ENCODE data around the gene DDX21. TPM values are rescaled to one million over a fixed set of nuclear protein-coding genes. Genes with fewer than 3 reads are reported as not detected.

The DDX21 gene
- total and polyA plus RNA-seq, 9 of the 15 experiments (the other 6 are each of a cell fraction or from before 2014, with no cell fraction given), result 143 to 365 (median 281) TPM

DNA sequence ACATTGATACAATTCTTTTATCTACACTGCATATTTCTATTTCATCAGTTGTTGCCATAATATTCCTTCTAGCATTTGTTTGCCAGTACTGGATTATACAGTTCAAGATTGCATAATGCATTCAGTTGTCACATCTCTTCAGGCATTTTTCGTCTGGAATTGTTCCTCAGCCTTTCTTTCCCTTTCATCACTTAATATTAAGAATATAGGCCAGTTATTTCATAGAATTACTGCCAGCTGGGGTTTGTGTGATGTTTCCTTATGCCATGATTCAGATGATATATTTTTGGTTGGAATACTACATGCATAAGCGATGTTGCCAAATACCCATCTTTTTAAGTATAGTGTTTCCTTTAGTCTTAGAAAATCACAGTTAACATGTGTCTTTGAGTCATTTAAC lies 53.4 kb downstream of the DDX21 start:
- in situ Hi-C loops (cut with MboI), result no loop called here
- WGBS (ENCODE audit: insufficient coverage, low coverage, missing lambda C conversion rate), result 55% methylated on average over 2 of the region's 2 CpGs
- H3K9me3 ChIP-seq (replicated peaks; ENCODE audit: control insufficient read depth, insufficient read depth, low read depth, low read length), result no peaks in the 10 kb centered on the region
- BruUV-seq (replicated peaks), result no TSS peak
- no peaks in the 10 kb centered on the region for H4K20me1 ChIP-seq (replicated peaks; ENCODE audit: control insufficient read depth, insufficient read depth, low read length)
- no peaks in the 10 kb centered on the region for H3K79me2 ChIP-seq (ENCODE audit: control insufficient read depth, insufficient read depth, low read length)
- ChIA-PET POLR2A (interaction anchor here (0.6 kb wide), 1 partner anchor 8 kb away, joined by 3 read pairs; no protein-coding TSS in a partner anchor), CTCF (ENCODE audit: low intra/inter-chr PET ratio) (no interaction called here)
- H2AFZ ChIP-seq (ENCODE audit: low read depth, low read length), result no peak overlapping the region
- ATAC-seq, result no peak
- no peak overlapping the region for H3K9ac ChIP-seq (ENCODE audit: insufficient read depth in 1 of 2, low read depth in 2 of 2, low read length in 2 of 2)
- H3K4me2 ChIP-seq (ENCODE audit: insufficient read depth, low read length), result no peak overlapping the region
- no peaks in the 10 kb centered on the region for H3K9me1 ChIP-seq (ENCODE audit: control insufficient read depth, insufficient read depth, low read length)
- TF ChIP-seq NFIC (IDR thresholded peaks at IDR 0.05), result no peak
- TF ChIP-seq CEBPG (CRISPR knock-in tag; IDR thresholded peaks at IDR 0.05), result no peak
- TF ChIP-seq CEBPG (tag; conservative IDR thresholded peaks at IDR 0.05 in 1 of 2, IDR thresholded peaks at IDR 0.05 in 1 of 2), result peak in 1 of 2 experiments; percentile 10; a peak in 1 of 4 replicates
- peak; percentile 54 for TF ChIP-seq CEBPB (tag; IDR thresholded peaks at IDR 0.05)
- no peak for DNase-seq (ENCODE audit: extremely low read depth in 1 of 4, low spot score in 3 of 4)
- H3K4me3 ChIP-seq, result no peak overlapping the region
- H3K36me3 ChIP-seq (ENCODE audit: control insufficient read depth, insufficient read depth, low read length), result peaks cover 51% of the 10 kb centered on the region
- no peaks in the 10 kb centered on the region for H3K4me1 ChIP-seq (replicated peaks in 1 of 2; ENCODE audit: control insufficient read depth in 2 of 2, insufficient read depth in 2 of 2, low read length in 2 of 2)
- intact Hi-C loops (cut with micrococcal nuclease), result loop anchor here (5.0 kb wide), 2 partner anchors 383 to 403 kb away; no protein-coding TSS in a partner anchor
- no peak overlapping the region for H3K27ac ChIP-seq (ENCODE audit: extremely low read depth, low read depth, low read length)
- no peak for FAIRE-seq
- H3K27me3 ChIP-seq (ENCODE audit: control insufficient read depth in 2 of 2, insufficient read depth in 2 of 2, low read length in 2 of 2), result no peaks in the 10 kb centered on the region

DNA sequence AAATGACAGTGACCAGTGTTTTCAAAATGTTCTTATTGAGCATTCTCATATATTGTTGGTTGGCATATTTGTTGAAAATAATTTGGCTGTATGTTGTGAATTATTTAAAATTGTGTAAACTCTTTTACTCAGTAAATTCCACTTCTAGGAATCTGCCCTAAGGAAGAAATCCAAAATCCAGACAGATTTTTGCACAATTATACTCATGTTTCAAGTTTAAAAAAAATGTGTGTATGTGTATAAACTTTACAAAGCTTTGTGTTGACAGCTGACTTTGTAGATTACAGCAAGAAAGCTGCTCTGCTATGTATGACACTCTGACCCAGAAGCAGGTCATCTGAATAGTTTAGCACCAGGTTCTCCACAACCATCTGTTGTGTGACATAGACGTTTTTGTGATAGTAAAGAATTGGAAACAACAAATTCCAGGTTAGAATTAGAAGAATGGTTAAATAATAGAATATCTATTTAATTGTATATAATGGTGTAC lies 54.2 kb downstream of the DDX21 start:
- H2AFZ ChIP-seq (ENCODE audit: low read depth, low read length), result no peak overlapping the region
- WGBS (ENCODE audit: insufficient coverage, low coverage, missing lambda C conversion rate), result 0% methylated on average over 1 of the region's 1 CpG
- no peaks in the 10 kb centered on the region for H4K20me1 ChIP-seq (replicated peaks; ENCODE audit: control insufficient read depth, insufficient read depth, low read length)
- ChIA-PET CTCF (ENCODE audit: low intra/inter-chr PET ratio) (no interaction called here), POLR2A (interaction anchor here (0.7 to 1.4 kb wide), 2 partner anchors 10 to 23 kb away, joined by 3 to 5 read pairs; no protein-coding TSS in a partner anchor)
- no TSS peak for BruUV-seq (replicated peaks)
- no peak for ATAC-seq
- peaks cover 48% of the 10 kb centered on the region for H3K36me3 ChIP-seq (ENCODE audit: control insufficient read depth, insufficient read depth, low read length)
- in situ Hi-C loops (cut with MboI) (no loop called here), intact Hi-C loops (cut with micrococcal nuclease) (no loop called here)
- H3K4me1 ChIP-seq (replicated peaks in 1 of 2; ENCODE audit: control insufficient read depth in 2 of 2, insufficient read depth in 2 of 2, low read length in 2 of 2), result no peaks in the 10 kb centered on the region
- no peaks in the 10 kb centered on the region for H3K9me1 ChIP-seq (ENCODE audit: control insufficient read depth, insufficient read depth, low read length)
- no peak overlapping the region for H3K4me2 ChIP-seq (ENCODE audit: insufficient read depth, low read length)
- no peak for DNase-seq (ENCODE audit: extremely low read depth in 1 of 4, low spot score in 3 of 4)
- no peaks in the 10 kb centered on the region for H3K27me3 ChIP-seq (ENCODE audit: control insufficient read depth in 2 of 2, insufficient read depth in 2 of 2, low read length in 2 of 2)
- H3K79me2 ChIP-seq (ENCODE audit: control insufficient read depth, insufficient read depth, low read length), result no peaks in the 10 kb centered on the region
- H3K9me3 ChIP-seq (replicated peaks; ENCODE audit: control insufficient read depth, insufficient read depth, low read depth, low read length), result no peaks in the 10 kb centered on the region
- no peak overlapping the region for H3K9ac ChIP-seq (ENCODE audit: insufficient read depth in 1 of 2, low read depth in 2 of 2, low read length in 2 of 2)
- H3K27ac ChIP-seq (ENCODE audit: extremely low read depth, low read depth, low read length), result no peak overlapping the region
- FAIRE-seq, result no peak
- no peak overlapping the region for H3K4me3 ChIP-seq
- no peak for TF ChIP-seq HMGN3 (IDR thresholded peaks at IDR 0.05; ENCODE audit: borderline replicate concordance, extremely low read depth, insufficient read length, low read depth, low read length)
- no peak for TF ChIP-seq KAT8 (IDR thresholded peaks at IDR 0.05; ENCODE audit: low read depth)
- TF ChIP-seq, protein P1, sequence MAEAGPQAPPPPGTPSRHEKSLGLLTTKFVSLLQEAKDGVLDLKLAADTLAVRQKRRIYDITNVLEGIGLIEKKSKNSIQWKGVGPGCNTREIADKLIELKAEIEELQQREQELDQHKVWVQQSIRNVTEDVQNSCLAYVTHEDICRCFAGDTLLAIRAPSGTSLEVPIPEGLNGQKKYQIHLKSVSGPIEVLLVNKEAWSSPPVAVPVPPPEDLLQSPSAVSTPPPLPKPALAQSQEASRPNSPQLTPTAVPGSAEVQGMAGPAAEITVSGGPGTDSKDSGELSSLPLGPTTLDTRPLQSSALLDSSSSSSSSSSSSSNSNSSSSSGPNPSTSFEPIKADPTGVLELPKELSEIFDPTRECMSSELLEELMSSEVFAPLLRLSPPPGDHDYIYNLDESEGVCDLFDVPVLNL (CRISPR knock-in tag; IDR thresholded peaks at IDR 0.05; ENCODE audit: low read depth), result no peak
- no peak for TF ChIP-seq ZNF584 (CRISPR knock-in tag; IDR thresholded peaks at IDR 0.05; ENCODE audit: low read depth)
- TF ChIP-seq, protein P2, sequence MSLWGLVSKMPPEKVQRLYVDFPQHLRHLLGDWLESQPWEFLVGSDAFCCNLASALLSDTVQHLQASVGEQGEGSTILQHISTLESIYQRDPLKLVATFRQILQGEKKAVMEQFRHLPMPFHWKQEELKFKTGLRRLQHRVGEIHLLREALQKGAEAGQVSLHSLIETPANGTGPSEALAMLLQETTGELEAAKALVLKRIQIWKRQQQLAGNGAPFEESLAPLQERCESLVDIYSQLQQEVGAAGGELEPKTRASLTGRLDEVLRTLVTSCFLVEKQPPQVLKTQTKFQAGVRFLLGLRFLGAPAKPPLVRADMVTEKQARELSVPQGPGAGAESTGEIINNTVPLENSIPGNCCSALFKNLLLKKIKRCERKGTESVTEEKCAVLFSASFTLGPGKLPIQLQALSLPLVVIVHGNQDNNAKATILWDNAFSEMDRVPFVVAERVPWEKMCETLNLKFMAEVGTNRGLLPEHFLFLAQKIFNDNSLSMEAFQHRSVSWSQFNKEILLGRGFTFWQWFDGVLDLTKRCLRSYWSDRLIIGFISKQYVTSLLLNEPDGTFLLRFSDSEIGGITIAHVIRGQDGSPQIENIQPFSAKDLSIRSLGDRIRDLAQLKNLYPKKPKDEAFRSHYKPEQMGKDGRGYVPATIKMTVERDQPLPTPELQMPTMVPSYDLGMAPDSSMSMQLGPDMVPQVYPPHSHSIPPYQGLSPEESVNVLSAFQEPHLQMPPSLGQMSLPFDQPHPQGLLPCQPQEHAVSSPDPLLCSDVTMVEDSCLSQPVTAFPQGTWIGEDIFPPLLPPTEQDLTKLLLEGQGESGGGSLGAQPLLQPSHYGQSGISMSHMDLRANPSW (CRISPR knock-in tag; IDR thresholded peaks at IDR 0.05), result no peak
- no peak for TF ChIP-seq ZNF239 (CRISPR knock-in tag; IDR thresholded peaks at IDR 0.05)
- no peak for TF ChIP-seq SIRT6 (IDR thresholded peaks at IDR 0.05; ENCODE audit: low read depth, low read length)

All from K562 (cell line).